Upper lobe of left lung (tissue), 6 donors: Measurements from ENCODE around the gene NPR2. TPM values are rescaled to one million over a fixed set of nuclear protein-coding genes. Genes with fewer than 3 reads are reported as not detected.

Source experiments
- ATAC-seq, 2 donors: fragments of 200-7000 bp; cut with Tn5 transposase; one replicate each; pipeline ENCODE4 v1.9.1; 2022; ENCODE audit warnings: mild to moderate bottlenecking in 2 of 2, moderate library complexity in 2 of 2; ENCODE audit not compliant: low FRiP score in 2 of 2
- DNase-seq, 2 donors: peaks; one replicate each; pipeline ENCODE4 v3.0.0-alpha.2; 2019 to 2020
- H3K27ac ChIP-seq, 4 donors: fragments of 200-600 bp; sonication (generic); one replicate each; pipeline ENCODE4 v1.5.1; 2016 to 2019
- H3K27me3 ChIP-seq, 4 donors: fragments of 200-600 bp; sonication (generic); one replicate each; pipeline ENCODE4 v1.5.1; 2017 to 2019
- H3K36me3 ChIP-seq, 4 donors: fragments of 200-600 bp; sonication (generic); one replicate each; pipeline ENCODE4 v1.5.1; 2016 to 2019
- H3K4me1 ChIP-seq, 4 donors: fragments of 200-600 bp; sonication (generic); one replicate each; pipeline ENCODE4 v1.5.1; 2018 to 2019
- H3K4me3 ChIP-seq, 4 donors: fragments of 200-600 bp; sonication (generic); one replicate each; pipeline ENCODE4 v1.5.1; 2017 to 2019; ENCODE audit warnings: mild to moderate bottlenecking in 2 of 4, moderate library complexity in 1 of 4
- H3K9me3 ChIP-seq, 4 donors: fragments of 200-600 bp; sonication (generic); one replicate each; pipeline ENCODE4 v1.5.1; 2018 to 2019
- CTCF ChIP-seq, 6 experiments: fragments of 450-650 bp in 4 of 6; fragments of 200-600 bp in 2 of 6; sonication (generic) in 2 of 6; IDR thresholded peaks; one replicate each; pipeline ENCODE4 v1.5.1; 2016 to 2019; ENCODE audit warnings: antibody characterized with exemption in 6 of 6
- EP300 ChIP-seq, 4 donors: sonication (generic); formaldehyde crosslinking; IDR thresholded peaks; one replicate each; pipeline ENCODE4 v1.5.1; 2017; ENCODE audit warnings: antibody characterized with exemption in 4 of 4, control low read depth in 2 of 4
- POLR2A ChIP-seq, 4 donors: fragments of 450-650 bp; IDR thresholded peaks; one replicate each; pipeline ENCODE4 v1.5.1; 2016 to 2017; ENCODE audit warnings: antibody characterized with exemption in 4 of 4, mild to moderate bottlenecking in 2 of 4
- POLR2AphosphoS5 ChIP-seq, 2 donors: sonication (generic); formaldehyde crosslinking; IDR thresholded peaks; one replicate each; pipeline ENCODE4 v1.5.1; 2017; ENCODE audit warnings: antibody characterized with exemption in 2 of 2
- WGBS, 2 donors: methylation state at CpG; one replicate each; pipeline ENCODE4 v1.1.5; 2017 to 2018; 5-methylcytosine and 5-hydroxymethylcytosine counted together
- total RNA-seq, 6 donors: library from RNA; depleted of rRNA in 4 of 6; stranded (reverse); fragments of >200 nt in 4 of 6; gene quantifications; one replicate each; pipeline versions ENCODE4 v1.1.0 to v1.2.1, GENCODE V29; 2016 to 2021
- donor health status: DM: no; HTN: no; CAD: no; lungs with moderate emphysema.
- donor health status: DM: no; HTN: yes; CAD: no; lungs with severe emphysema.

The NPR2 gene
- total RNA-seq, 6 donors from 2014 or later: 8.3 to 46.1 (median 13.1) TPM

- H3K9me3 ChIP-seq: no peaks in the 10 kb centered on the region
- ATAC-seq: peak; percentile 82 to 89
- H3K27ac ChIP-seq: peak within 1 kb of the TSS; percentile 60 to 97 (median 82)
- peaks cover 29 to 36% (median 34%) of the 10 kb centered on the region in 4 donors for H3K4me1 ChIP-seq
- H3K4me3 ChIP-seq: peak within 1 kb of the TSS; percentile 51 to 64 (median 54)
- peaks cover 0 to 26% (median 8%) of the 10 kb centered on the region in 4 donors for H3K36me3 ChIP-seq
- WGBS, 2 donors: 0 to 2% methylated on average over 12 to 26 of the region's 28 CpGs
- H3K27me3 ChIP-seq: no peaks in the 10 kb centered on the region
- peak in 1 of 4 donors; percentile 39 for TF ChIP-seq POLR2A (IDR thresholded peaks at IDR 0.05)
- no peak for TF ChIP-seq CTCF (IDR thresholded peaks at IDR 0.05)
- TF ChIP-seq POLR2AphosphoS5 (IDR thresholded peaks at IDR 0.05): peak; percentile 18 to 74
- TF ChIP-seq EP300 (IDR thresholded peaks at IDR 0.05): no peak
- DNase-seq: peak; percentile 91 to 98
These were observed 20.7 kb downstream of the NPR2 start, which contains the start of gene SPAG8 for GRCh38 chr9:35812025-35812602. TSS of gene SPAG8 (minus strand) at chr9:35812262. CDS start at chr9:35812147, 115 bp downstream.

DNA sequence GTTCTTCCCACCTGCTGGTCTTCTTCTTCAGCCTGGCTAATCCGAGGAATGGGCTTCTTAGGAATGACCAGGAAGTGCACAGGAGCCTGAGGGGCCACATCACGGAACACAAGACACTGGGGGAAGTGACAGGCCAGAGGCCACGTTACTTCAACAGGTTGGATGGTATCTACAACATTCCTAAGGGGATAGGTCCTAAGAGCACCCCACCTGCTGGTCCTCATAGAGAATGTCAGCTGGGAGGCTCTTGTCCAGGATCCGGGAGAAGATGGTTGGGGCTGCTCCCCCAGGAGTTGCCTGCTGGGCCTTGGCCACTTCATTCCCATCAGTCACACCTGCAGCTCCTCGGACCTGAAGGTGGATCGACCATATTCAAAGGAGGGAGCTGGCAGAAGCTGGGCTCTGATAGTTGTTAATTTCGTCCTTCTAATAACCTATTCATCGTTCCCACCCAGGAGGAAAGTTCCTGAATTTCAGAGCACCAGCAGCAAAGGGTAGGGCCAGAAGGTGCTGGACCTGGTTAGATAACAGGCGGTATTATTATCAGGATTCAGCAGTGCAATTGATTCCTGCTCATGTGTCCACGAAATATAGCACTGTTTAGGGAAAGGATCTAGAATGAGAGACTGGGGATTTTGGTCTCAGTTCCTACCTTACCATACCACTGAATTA, 22.2 kb downstream of the NPR2 start:
- Histone ChIP-seq H3K9me3 (no peaks in the 10 kb centered on the region), H3K4me3 (peak overlapping the region in 1 of 4 donors; percentile 88), H3K36me3 (peaks cover 0 to 12% (median 6%) of the 10 kb centered on the region in 4 donors), H3K4me1 (peaks cover 29 to 36% (median 34%) of the 10 kb centered on the region in 4 donors), H3K27me3 (no peaks in the 10 kb centered on the region), H3K27ac (peak overlapping the region; percentile 94 to 97 (median 95))
- no peak for ATAC-seq
- DNase-seq: no peak
- TF ChIP-seq CTCF (IDR thresholded peaks at IDR 0.05) (peak in 2 of 6 experiments; percentile 14 to 19), POLR2AphosphoS5 (IDR thresholded peaks at IDR 0.05) (no peak)
- 73 to 75% methylated on average over 7 to 10 of the region's 10 CpGs for WGBS, 2 donors

- DNase-seq: peak in 1 of 2 donors; percentile 65
- WGBS, 2 donors: 9 to 23% methylated on average over 9 to 26 of the region's 29 CpGs
These were observed 22.9 kb downstream of the NPR2 start for GRCh38 chr9:35814106-35814840.

More at GRCh38 chr9:35814106-35814840, 22.9 kb downstream of the NPR2 start:
- no peak for TF ChIP-seq POLR2A (IDR thresholded peaks at IDR 0.05)
- peak in 2 of 6 experiments; percentile 9 to 52 for TF ChIP-seq CTCF (IDR thresholded peaks at IDR 0.05)
- Histone ChIP-seq H3K27ac (peak overlapping the region; percentile 94 to 97 (median 95)), H3K4me1 (peaks cover 29 to 36% (median 34%) of the 10 kb centered on the region in 4 donors), H3K4me3 (peak overlapping the region; percentile 75 to 88 (median 77)), H3K9me3 (no peaks in the 10 kb centered on the region), H3K36me3 (peaks cover 0 to 4% (median 1%) of the 10 kb centered on the region in 4 donors), H3K27me3 (no peaks in the 10 kb centered on the region)
- peak; percentile 32 to 63 for ATAC-seq
